GM12878 (cell line): ENCODE data around the gene ALPK1. TPM values are rescaled to one million over a fixed set of nuclear protein-coding genes. Genes with fewer than 3 reads are reported as not detected.

Source experiments
- BACH1 ChIP-seq: fragments of 450-650 bp; IDR thresholded peaks from 2 replicates; pipeline ENCODE4 v1.6.1; 2017; ENCODE audit warnings: mild to moderate bottlenecking, borderline replicate concordance
- BCL11A ChIP-seq: IDR thresholded peaks from 2 replicates; pipeline ENCODE4 v1.6.1; 2011; ENCODE audit warnings: low read depth, low read length
- BCLAF1 ChIP-seq: fragments of 450-650 bp; IDR thresholded peaks from 2 replicates; pipeline ENCODE4 v1.6.1; 2017; ENCODE audit warnings: antibody characterized with exemption, mild to moderate bottlenecking, moderate library complexity
- BMI1 ChIP-seq: fragments of 450-650 bp; IDR thresholded peaks from 2 replicates; pipeline ENCODE4 v1.6.1; 2016; ENCODE audit warnings: mild to moderate bottlenecking, moderate library complexity, borderline replicate concordance
- CHD4 ChIP-seq: fragments of 200-600 bp; sonication (generic); IDR thresholded peaks from 2 replicates; pipeline ENCODE4 v1.6.1; 2016; ENCODE audit warnings: mild to moderate bottlenecking
- EED ChIP-seq: sonication (generic); IDR thresholded peaks from 2 replicates; pipeline ENCODE4 v1.6.1; 2016; ENCODE audit warnings: antibody characterized with exemption, low read depth
- ELK1 ChIP-seq: IDR thresholded peaks from 2 replicates; pipeline ENCODE4 v1.6.1; 2012; ENCODE audit warnings: low read depth, low read length, improper control_type of control experiment
- NFYB ChIP-seq: IDR thresholded peaks from 2 replicates; pipeline ENCODE4 v1.6.1; 2011; ENCODE audit warnings: low read depth, mild to moderate bottlenecking, low read length, improper control_type of control experiment, moderate library complexity; ENCODE audit not compliant: insufficient read depth
- NKRF ChIP-seq: fragments of 450-650 bp; conservative IDR thresholded peaks from 2 replicates; pipeline ENCODE4 v1.6.1; 2017; ENCODE audit warnings: mild to moderate bottlenecking, moderate library complexity
- SIN3A ChIP-seq: IDR thresholded peaks from 2 replicates; pipeline ENCODE4 v1.6.1; 2012; ENCODE audit warnings: low read depth, low read length, improper control_type of control experiment
- SIX5 ChIP-seq: IDR thresholded peaks from 2 replicates; pipeline ENCODE4 v1.6.1; 2011; ENCODE audit warnings: mild to moderate bottlenecking, low read depth, low read length, moderate library complexity; ENCODE audit not compliant: severe bottlenecking
- SKIL ChIP-seq: fragments of 450-650 bp; IDR thresholded peaks from 2 replicates; pipeline ENCODE4 v1.6.1; 2017; ENCODE audit warnings: mild to moderate bottlenecking, low read depth, inconsistent platforms; ENCODE audit not compliant: poor library complexity, severe bottlenecking
- YBX1 ChIP-seq: fragments of 450-650 bp; IDR thresholded peaks from 2 replicates; pipeline ENCODE4 v1.6.1; 2016; ENCODE audit warnings: antibody characterized with exemption
- ZNF687 ChIP-seq: fragments of 450-650 bp; IDR thresholded peaks from 2 replicates; pipeline ENCODE4 v1.6.1; 2017; ENCODE audit warnings: mild to moderate bottlenecking, moderate library complexity
- polyA plus RNA-seq, 11 experiments: library from polyadenylated mRNA; depleted of rRNA in 4 of 11; unstranded in 6 of 11; stranded (reverse) in 5 of 11; fragments of >200 nt; fragmentation: Nextera tagmentation in 4 of 11; fragmentation: Illumina TruSeq in 1 of 11; extraction: Ambion mirVana in 4 of 11; extraction: Trizol in 1 of 11; gene quantifications; 1 replicate in 1 of 11; 2 replicates in 10 of 11; pipeline versions ENCODE4 v1.2.1 to v1.2.3, GENCODE V29; 2011 to 2016; ENCODE audit warnings: inconsistent platforms in 2 of 11, missing spikeins in 2 of 11, low read depth in 1 of 11
- total RNA-seq, 4 experiments: library from RNA; depleted of rRNA in 3 of 4; stranded (reverse); fragments of >200 nt in 3 of 4; fragmentation: Illumina TruSeq in 1 of 4; extraction: Trizol in 1 of 4; gene quantifications; 2 replicates each; pipeline versions ENCODE4 v1.2.1 to v1.2.3, GENCODE V29; 2013 to 2021

ALPK1 gene
- total and polyA plus RNA-seq, 10 of the 15 experiments (the other 5 are each of a cell fraction or from before 2014, with no cell fraction given): 8.5 to 32.3 (median 22.6) TPM

- TF ChIP-seq SKIL (peak; percentile 87), YBX1 (no peak), NFYB (peak; percentile 44; the same call in 1 of the 2 replicates), SIN3A (no peak), BCLAF1 (no peak), BACH1 (no peak; the same call in 1 of the 2 replicates), NKRF (peak; percentile 60; the same call in 1 of the 2 replicates), SIX5 (no peak), CHD4 (no peak), ZNF687 (no peak), BCL11A (peak; percentile 75), BMI1 (peak; percentile 37), EED (no peak), ELK1 (no peak)
These were observed 17.9 kb upstream of the ALPK1 start (continued) for GRCh38 chr4:112279025-112279881.
